Activated CD4-positive, alpha-beta T cell treated with anti-CD3 and anti-CD28 coated beads for 36 hours (primary cell): ENCODE measurements around the gene GALNT18. TPM values are rescaled to one million over a fixed set of nuclear protein-coding genes. Genes with fewer than 3 reads are reported as not detected.

Experiments used
- ATAC-seq: fragments of 200-7000 bp; cut with Tn5 transposase; one replicate; pipeline ENCODE4 v1.10.0; 2021; ENCODE audit warnings: mild to moderate bottlenecking, moderate library complexity
- CTCF ChIA-PET: fragments of 350-600 bp; sonication (Branson Sonifier 250); formaldehyde crosslinking; loops from one replicate; lab custom pipeline; 2021; ENCODE audit warnings: antibody characterized with exemption; lab: Charles Lee
- POLR2A ChIA-PET: fragments of 350-600 bp; sonication (Branson Sonifier 250); formaldehyde crosslinking; loops from one replicate; lab custom pipeline; 2021; ENCODE audit warnings: antibody characterized with exemption, inconsistent platforms; lab: Charles Lee
- DNase-seq: peaks from one replicate; pipeline ENCODE4 v3.0.0-alpha.2; 2020
- H3K27ac Mint-ChIP-seq: one replicate; pipeline ENCODE4 v1.8.0; 2021; ENCODE audit warnings: mixed read lengths
- H3K27me3 Mint-ChIP-seq: one replicate; pipeline ENCODE4 v1.8.0; 2021; ENCODE audit warnings: mixed read lengths
- H3K36me3 Mint-ChIP-seq: one replicate; pipeline ENCODE4 v1.8.0; 2021; ENCODE audit warnings: low read depth, mixed read lengths
- H3K4me1 Mint-ChIP-seq: one replicate; pipeline ENCODE4 v1.8.0; 2021; ENCODE audit warnings: mixed read lengths
- H3K4me3 Mint-ChIP-seq: one replicate; pipeline ENCODE4 v1.8.0; 2021; ENCODE audit warnings: mild to moderate bottlenecking, moderate library complexity, mixed read lengths
- H3K9me3 Mint-ChIP-seq: one replicate; pipeline ENCODE4 v1.8.0; 2021; ENCODE audit warnings: low read depth, mixed read lengths
- intact Hi-C, 2 experiments: fragments of 100-400 bp; cut with DNase I in 1 of 2; cut with micrococcal nuclease in 1 of 2; formaldehyde crosslinking; loops; one replicate each; pipeline versions ENCODE4 v1.14.2 to v1.15.1; 2022 to 2024; cut with DNase I, micrococcal nuclease
- total RNA-seq, 2 experiments: library from RNA; stranded (reverse); gene quantifications; one replicate each; pipeline ENCODE4 v1.2.3, GENCODE V29; 2021

GALNT18 gene
- total RNA-seq, 2 experiments from 2014 or later = 6.9 to 8.8 TPM

GRCh38 chr11:11563200-11563975, 58.4 kb downstream of the GALNT18 start:
- DNase-seq = no peak
- Mint-ChIP-seq H3K27ac (no peak overlapping the region), H3K4me3 (no peak overlapping the region), H3K4me1 (peaks cover 2% of the 10 kb centered on the region), H3K27me3 (peaks cover 8% of the 10 kb centered on the region), H3K9me3 (no peaks in the 10 kb centered on the region), H3K36me3 (no peaks in the 10 kb centered on the region)
- POLR2A ChIA-PET = no interaction called here
- ATAC-seq = no peak
- CTCF ChIA-PET = interaction anchor here (0.6 to 1.0 kb wide), 2 partner anchors 11 to 13 kb away, joined by 3 read pairs; no protein-coding TSS in a partner anchor
- intact Hi-C loops = no loop called here

- peaks cover 8% of the 10 kb centered on the region for H3K27me3 Mint-ChIP-seq
- intact Hi-C loops = no loop called here
- H3K4me1 Mint-ChIP-seq = no peaks in the 10 kb centered on the region
- DNase-seq (no peak), ATAC-seq (no peak)
- no peaks in the 10 kb centered on the region for H3K36me3 Mint-ChIP-seq
- no peaks in the 10 kb centered on the region for H3K9me3 Mint-ChIP-seq
- ChIA-PET POLR2A (no interaction called here), CTCF (no interaction called here)
- H3K4me3 Mint-ChIP-seq = no peak overlapping the region
- H3K27ac Mint-ChIP-seq = no peak overlapping the region
Measured at GRCh38 chr11:11561991-11562390, 59.8 kb downstream of the GALNT18 start.

GRCh38 chr11:11558826-11559225, 63.0 kb downstream of the GALNT18 start:
- no peaks in the 10 kb centered on the region for H3K4me1 Mint-ChIP-seq
- POLR2A ChIA-PET = no interaction called here

GRCh38 chr11:11558396-11558795, 63.4 kb downstream of the GALNT18 start:
- Mint-ChIP-seq H3K27ac (no peak overlapping the region), H3K9me3 (no peaks in the 10 kb centered on the region), H3K4me1 (no peaks in the 10 kb centered on the region), H3K36me3 (no peaks in the 10 kb centered on the region), H3K4me3 (no peak overlapping the region), H3K27me3 (peaks cover 9% of the 10 kb centered on the region)
- intact Hi-C loops = no loop called here
- POLR2A ChIA-PET = no interaction called here
- CTCF ChIA-PET = no interaction called here
- no peak for ATAC-seq
- DNase-seq = no peak

More at GRCh38 chr11:11558826-11559225, 63.0 kb downstream of the GALNT18 start:
- ATAC-seq = no peak
- peaks cover 9% of the 10 kb centered on the region for H3K27me3 Mint-ChIP-seq
- H3K27ac Mint-ChIP-seq = no peak overlapping the region
- intact Hi-C loops = no loop called here
- CTCF ChIA-PET = no interaction called here
- no peak overlapping the region for H3K4me3 Mint-ChIP-seq
- no peak for DNase-seq
- no peaks in the 10 kb centered on the region for H3K9me3 Mint-ChIP-seq
- H3K36me3 Mint-ChIP-seq = no peaks in the 10 kb centered on the region

- Mint-ChIP-seq H3K27ac (no peak overlapping the region), H3K4me3 (no peak overlapping the region), H3K4me1 (no peaks in the 10 kb centered on the region), H3K9me3 (no peaks in the 10 kb centered on the region), H3K27me3 (peaks cover 8% of the 10 kb centered on the region), H3K36me3 (no peaks in the 10 kb centered on the region)
- POLR2A ChIA-PET = no interaction called here
- no peak for DNase-seq
- intact Hi-C loops = no loop called here
- ATAC-seq = no peak
- CTCF ChIA-PET = no interaction called here
Measured at GRCh38 chr11:11555208-11555607, 66.6 kb downstream of the GALNT18 start.

- no peaks in the 10 kb centered on the region for H3K4me1 Mint-ChIP-seq
- intact Hi-C loops = no loop called here
- ChIA-PET POLR2A (no interaction called here), CTCF (no interaction called here)
- ATAC-seq (no peak), DNase-seq (no peak)
- H3K27ac Mint-ChIP-seq = no peak overlapping the region
- no peaks in the 10 kb centered on the region for H3K9me3 Mint-ChIP-seq
- H3K36me3 Mint-ChIP-seq = no peaks in the 10 kb centered on the region
- H3K4me3 Mint-ChIP-seq = no peak overlapping the region
- H3K27me3 Mint-ChIP-seq = peaks cover 2% of the 10 kb centered on the region
Measured at GRCh38 chr11:11553573-11553972, 68.2 kb downstream of the GALNT18 start.

GRCh38 chr11:11552529-11553087, 69.2 kb downstream of the GALNT18 start:
- ChIA-PET CTCF (interaction anchor here (0.8 to 1.0 kb wide), 2 partner anchors 11 to 674 kb away, joined by 3 read pairs; no protein-coding TSS in a partner anchor), POLR2A (no interaction called here)
- DNase-seq = no peak

GRCh38 chr11:11550534-11550933, 71.3 kb downstream of the GALNT18 start:
- Mint-ChIP-seq H3K36me3 (no peaks in the 10 kb centered on the region), H3K4me1 (no peaks in the 10 kb centered on the region), H3K4me3 (no peak overlapping the region), H3K27me3 (peaks cover 2% of the 10 kb centered on the region), H3K9me3 (no peaks in the 10 kb centered on the region), H3K27ac (no peak overlapping the region)
- DNase-seq (no peak), ATAC-seq (no peak)
- ChIA-PET CTCF (no interaction called here), POLR2A (no interaction called here)
- intact Hi-C loops = no loop called here

More at GRCh38 chr11:11552529-11553087, 69.2 kb downstream of the GALNT18 start:
- H3K27ac Mint-ChIP-seq = no peak overlapping the region
- no peak overlapping the region for H3K4me3 Mint-ChIP-seq
- H3K36me3 Mint-ChIP-seq = no peaks in the 10 kb centered on the region
- no peak for ATAC-seq
- no peaks in the 10 kb centered on the region for H3K4me1 Mint-ChIP-seq
- intact Hi-C loops = no loop called here
- H3K9me3 Mint-ChIP-seq = no peaks in the 10 kb centered on the region
- peaks cover 2% of the 10 kb centered on the region for H3K27me3 Mint-ChIP-seq

- no peak overlapping the region for H3K4me3 Mint-ChIP-seq
- no peaks in the 10 kb centered on the region for H3K9me3 Mint-ChIP-seq
- CTCF ChIA-PET = no interaction called here
- POLR2A ChIA-PET = interaction anchor here (0.6 kb wide), 1 partner anchor 390 kb away, joined by 3 read pairs; no protein-coding TSS in a partner anchor
- no peaks in the 10 kb centered on the region for H3K36me3 Mint-ChIP-seq
- H3K27me3 Mint-ChIP-seq = no peaks in the 10 kb centered on the region
- ATAC-seq = no peak
- no peak overlapping the region for H3K27ac Mint-ChIP-seq
- intact Hi-C loops = no loop called here
- no peak for DNase-seq
- no peaks in the 10 kb centered on the region for H3K4me1 Mint-ChIP-seq
Measured at GRCh38 chr11:11545285-11546275, 76.2 kb downstream of the GALNT18 start.

GRCh38 chr11:11543656-11544055, 78.1 kb downstream of the GALNT18 start:
- H3K4me1 Mint-ChIP-seq = no peaks in the 10 kb centered on the region
- ATAC-seq (no peak), DNase-seq (no peak)
- intact Hi-C loops = no loop called here
- H3K9me3 Mint-ChIP-seq = no peaks in the 10 kb centered on the region
- no peaks in the 10 kb centered on the region for H3K27me3 Mint-ChIP-seq
- H3K27ac Mint-ChIP-seq = no peak overlapping the region
- H3K4me3 Mint-ChIP-seq = no peak overlapping the region
- CTCF ChIA-PET = no interaction called here
- POLR2A ChIA-PET = no interaction called here
- no peaks in the 10 kb centered on the region for H3K36me3 Mint-ChIP-seq

- ChIA-PET POLR2A (no interaction called here), CTCF (interaction anchor here (0.8 kb wide), 1 partner anchor 18 kb away, joined by 3 read pairs; no protein-coding TSS in a partner anchor)
- H3K27ac Mint-ChIP-seq = no peak overlapping the region
- no peaks in the 10 kb centered on the region for H3K4me1 Mint-ChIP-seq
- no peak for DNase-seq
- H3K4me3 Mint-ChIP-seq = no peak overlapping the region
- no peaks in the 10 kb centered on the region for H3K36me3 Mint-ChIP-seq
- no peaks in the 10 kb centered on the region for H3K9me3 Mint-ChIP-seq
- no peak for ATAC-seq
- intact Hi-C loops = no loop called here
- H3K27me3 Mint-ChIP-seq = no peaks in the 10 kb centered on the region
Measured at GRCh38 chr11:11540157-11540556, 81.6 kb downstream of the GALNT18 start.
